SU-DHL-6 (cell line): ENCODE measurements around the gene FOXC1.

ENCODE experiments used
- EZH2phosphoT487 ChIP-seq: fragments of 200-600 bp; sonication (generic), shearing (Covaris generic); conservative IDR thresholded peaks from 2 replicates; pipeline ENCODE4 v1.6.1; 2018; ENCODE audit warnings: mild to moderate bottlenecking, antibody characterized with exemption, low read length, moderate library complexity, mixed read lengths
- TF ChIP-seq, protein P1 (sequence below): fragments of 200-600 bp; sonication (generic); IDR thresholded peaks from one replicate; pipeline ENCODE4 v1.5.1; 2017; ENCODE audit warnings: antibody characterized with exemption, mild to moderate bottlenecking, low read length, moderate library complexity; ENCODE audit not compliant: insufficient read depth, poor library complexity, severe bottlenecking

DNA sequence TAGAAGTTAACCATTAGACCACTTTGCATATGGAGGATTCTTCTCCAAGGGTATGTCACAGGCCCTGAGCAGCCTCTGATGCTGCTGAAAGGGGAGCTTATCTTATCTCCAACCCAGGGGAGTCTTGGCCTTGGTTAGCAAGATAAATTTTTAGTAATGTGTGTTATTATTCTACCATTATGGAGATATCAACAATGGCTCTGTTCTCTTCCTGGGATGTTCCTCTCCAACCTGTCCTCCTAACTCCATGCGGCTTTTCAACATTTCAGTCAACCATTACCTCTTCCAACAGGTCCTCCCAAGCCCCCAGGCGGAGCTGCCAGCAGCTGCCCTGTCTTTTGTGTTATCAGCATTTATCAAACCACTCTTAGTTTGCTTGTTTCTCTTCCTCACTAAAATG, 48.4 kb upstream of the FOXC1 start:
- TF ChIP-seq, protein P1, sequence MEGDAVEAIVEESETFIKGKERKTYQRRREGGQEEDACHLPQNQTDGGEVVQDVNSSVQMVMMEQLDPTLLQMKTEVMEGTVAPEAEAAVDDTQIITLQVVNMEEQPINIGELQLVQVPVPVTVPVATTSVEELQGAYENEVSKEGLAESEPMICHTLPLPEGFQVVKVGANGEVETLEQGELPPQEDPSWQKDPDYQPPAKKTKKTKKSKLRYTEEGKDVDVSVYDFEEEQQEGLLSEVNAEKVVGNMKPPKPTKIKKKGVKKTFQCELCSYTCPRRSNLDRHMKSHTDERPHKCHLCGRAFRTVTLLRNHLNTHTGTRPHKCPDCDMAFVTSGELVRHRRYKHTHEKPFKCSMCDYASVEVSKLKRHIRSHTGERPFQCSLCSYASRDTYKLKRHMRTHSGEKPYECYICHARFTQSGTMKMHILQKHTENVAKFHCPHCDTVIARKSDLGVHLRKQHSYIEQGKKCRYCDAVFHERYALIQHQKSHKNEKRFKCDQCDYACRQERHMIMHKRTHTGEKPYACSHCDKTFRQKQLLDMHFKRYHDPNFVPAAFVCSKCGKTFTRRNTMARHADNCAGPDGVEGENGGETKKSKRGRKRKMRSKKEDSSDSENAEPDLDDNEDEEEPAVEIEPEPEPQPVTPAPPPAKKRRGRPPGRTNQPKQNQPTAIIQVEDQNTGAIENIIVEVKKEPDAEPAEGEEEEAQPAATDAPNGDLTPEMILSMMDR = no peak
- TF ChIP-seq EZH2phosphoT487 = no peak
